Measurements from ENCODE around the gene ST6GAL1.
"Not testable (repeated sequence)": the region's sequence is repeated elsewhere in the genome, so short reads cannot be mapped to it uniquely, and the experiment has no call there.

The ST6GAL1 gene

GRCh38 chr3:186973702-186974101, 43.4 kb downstream of the ST6GAL1 start:
- no peak for DNase-seq

GRCh38 chr3:186974824-186975313, 44.5 kb downstream of the ST6GAL1 start:
- no peak for DNase-seq

- DNase-seq = no peak
Observed at GRCh38 chr3:186975726-186976125, 45.4 kb downstream of the ST6GAL1 start.

- DNase-seq = no peak
Observed at GRCh38 chr3:186976837-186977750, 46.8 kb downstream of the ST6GAL1 start.

GRCh38 chr3:186978712-186979111, 48.4 kb downstream of the ST6GAL1 start:
- no peak for DNase-seq

- no peak for DNase-seq
Observed at GRCh38 chr3:186979852-186980251, 49.5 kb downstream of the ST6GAL1 start.

GRCh38 chr3:186980989-186981388, 50.7 kb downstream of the ST6GAL1 start:
- no peak for DNase-seq

- DNase-seq = no peak
Observed at GRCh38 chr3:186983659-186984058, 53.3 kb downstream of the ST6GAL1 start.

GRCh38 chr3:186984064-186984463, 53.7 kb downstream of the ST6GAL1 start:
- no peak for DNase-seq

- no peak for DNase-seq
Observed at GRCh38 chr3:186985661-186986364, 55.5 kb downstream of the ST6GAL1 start.

GRCh38 chr3:186986406-186986805, 56.1 kb downstream of the ST6GAL1 start:
- DNase-seq = no peak

- DNase-seq = no peak
Observed at GRCh38 chr3:186986816-186987215, 56.5 kb downstream of the ST6GAL1 start.

GRCh38 chr3:186988806-186989205, 58.5 kb downstream of the ST6GAL1 start:
- no peak for DNase-seq

GRCh38 chr3:186989429-186989828, 59.1 kb downstream of the ST6GAL1 start:
- no peak for DNase-seq

- no peak for DNase-seq
Observed at GRCh38 chr3:186990277-186990676, 60.0 kb downstream of the ST6GAL1 start.

- no peak for DNase-seq
Observed at GRCh38 chr3:186990878-186991308, 60.6 kb downstream of the ST6GAL1 start.

- DNase-seq = no peak
Observed at GRCh38 chr3:186991470-186991869, 61.1 kb downstream of the ST6GAL1 start.

GRCh38 chr3:186992096-186992495, 61.8 kb downstream of the ST6GAL1 start:
- not testable (repeated sequence) for DNase-seq

- no peak for DNase-seq
Observed at GRCh38 chr3:186993210-186993782, 63.0 kb downstream of the ST6GAL1 start.

- no peak for DNase-seq
Observed at GRCh38 chr3:186994000-186994955, 64.0 kb downstream of the ST6GAL1 start.

- DNase-seq = no peak
Observed at GRCh38 chr3:186996356-186996755, 66.0 kb downstream of the ST6GAL1 start.

- no peak for DNase-seq
Observed at GRCh38 chr3:186997061-186997460, 66.7 kb downstream of the ST6GAL1 start.

Data from activated naive CD4-positive, alpha-beta T cell treated with Interleukin-2 at 50 U/mL for 16 hours (primary cell).